ENCODE data around the gene ZBTB7C.

The ZBTB7C gene

DNA sequence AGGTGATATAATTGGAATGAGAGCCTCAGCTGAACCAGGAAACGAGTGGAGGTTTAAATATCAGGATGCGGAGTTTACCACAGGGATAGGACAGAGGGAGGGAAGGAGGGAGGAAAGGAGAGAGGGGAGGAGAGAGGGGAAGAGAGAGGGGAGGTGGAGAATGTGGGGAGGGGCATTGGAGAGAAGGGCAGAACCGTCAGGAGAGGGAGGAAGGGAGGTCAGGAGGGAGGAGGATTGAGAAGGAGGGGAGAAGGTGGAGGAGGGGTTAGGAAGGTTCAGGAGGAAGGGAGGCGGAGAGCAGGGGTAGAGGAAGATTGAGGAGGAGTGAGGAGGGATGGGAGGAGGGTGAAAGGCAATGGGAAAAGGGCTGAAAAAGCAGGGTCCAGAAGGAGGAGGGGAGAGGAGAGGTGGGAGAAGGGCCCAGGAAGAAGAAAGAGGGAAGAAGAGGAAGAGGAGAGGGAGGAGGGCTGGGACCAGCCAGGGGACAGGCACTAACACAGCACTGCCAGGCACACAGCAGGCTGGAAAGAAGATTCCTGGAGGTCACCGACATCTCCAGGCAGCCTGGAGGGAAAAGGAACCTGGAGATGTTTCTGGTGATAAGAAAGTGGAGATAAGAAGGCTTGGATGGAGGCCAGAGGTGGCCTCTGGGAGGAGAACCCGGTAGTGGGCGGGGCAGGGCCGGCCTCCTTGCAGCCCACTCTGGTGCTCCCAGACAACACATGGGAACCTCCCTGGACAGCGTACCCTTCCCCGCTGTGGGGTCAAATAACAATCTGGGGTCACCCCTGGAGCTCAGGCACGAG, 302.0 kb downstream of the ZBTB7C start:
- no peak for DNase-seq

DNA sequence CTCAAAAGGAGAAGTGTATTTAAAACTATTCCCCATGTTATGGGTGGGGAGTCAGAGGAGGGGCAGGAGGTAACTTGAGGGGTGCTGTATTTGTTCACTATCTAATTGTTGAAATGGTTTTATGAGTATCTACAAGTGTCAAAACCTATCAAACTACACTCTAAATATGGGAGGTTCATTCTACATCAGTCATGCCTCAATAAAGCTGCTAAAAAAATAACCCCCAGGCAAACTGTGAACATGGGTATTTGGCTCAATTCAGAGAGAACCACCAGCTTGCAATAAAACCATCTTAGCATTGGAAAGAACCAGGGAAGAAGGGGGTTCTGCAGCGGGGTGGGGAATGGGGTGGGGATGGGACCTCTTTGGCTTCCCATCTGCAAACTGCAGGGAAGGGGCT, 302.7 kb downstream of the ZBTB7C start:
- no peak for DNase-seq

DNA sequence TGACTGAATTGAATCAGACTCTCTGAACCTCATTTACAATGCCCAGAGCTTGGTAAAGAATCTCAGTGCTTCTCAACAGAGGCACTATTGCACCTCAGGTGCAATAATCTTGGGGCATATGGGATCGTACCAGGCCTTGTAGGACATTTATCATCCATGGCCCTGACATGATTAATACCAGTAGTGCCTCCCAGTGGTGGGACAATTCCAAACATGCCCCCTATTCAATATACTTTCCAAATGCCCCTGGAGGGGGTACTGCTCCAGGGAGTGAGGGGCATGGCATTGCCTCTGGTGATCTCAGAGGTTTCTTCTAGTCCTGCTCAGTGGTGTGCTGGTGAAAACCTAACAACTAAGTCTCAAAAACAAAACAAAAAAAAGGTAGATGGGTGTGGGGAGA, 303.9 kb downstream of the ZBTB7C start:
- no peak for DNase-seq

DNA sequence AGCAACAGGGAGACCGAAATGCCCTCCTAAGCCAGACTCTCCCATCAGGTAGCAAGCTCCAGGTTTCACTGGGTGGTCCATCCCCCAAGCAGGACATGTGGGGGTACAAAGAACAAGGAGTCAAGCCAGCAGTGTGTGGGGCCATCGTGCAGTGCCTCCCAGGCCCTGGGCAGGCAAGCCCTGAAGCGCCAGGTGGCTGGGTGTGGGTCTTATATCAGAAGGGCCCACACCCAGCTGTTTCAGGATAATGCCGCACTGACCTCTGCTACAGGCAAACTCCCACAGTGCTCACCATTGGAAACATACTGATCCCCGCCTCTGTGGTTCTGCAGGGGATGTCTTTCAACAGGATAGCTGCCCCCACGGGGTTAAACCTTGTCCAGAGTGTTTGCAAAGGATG, 304.5 kb downstream of the ZBTB7C start:
- no peak for DNase-seq

DNA sequence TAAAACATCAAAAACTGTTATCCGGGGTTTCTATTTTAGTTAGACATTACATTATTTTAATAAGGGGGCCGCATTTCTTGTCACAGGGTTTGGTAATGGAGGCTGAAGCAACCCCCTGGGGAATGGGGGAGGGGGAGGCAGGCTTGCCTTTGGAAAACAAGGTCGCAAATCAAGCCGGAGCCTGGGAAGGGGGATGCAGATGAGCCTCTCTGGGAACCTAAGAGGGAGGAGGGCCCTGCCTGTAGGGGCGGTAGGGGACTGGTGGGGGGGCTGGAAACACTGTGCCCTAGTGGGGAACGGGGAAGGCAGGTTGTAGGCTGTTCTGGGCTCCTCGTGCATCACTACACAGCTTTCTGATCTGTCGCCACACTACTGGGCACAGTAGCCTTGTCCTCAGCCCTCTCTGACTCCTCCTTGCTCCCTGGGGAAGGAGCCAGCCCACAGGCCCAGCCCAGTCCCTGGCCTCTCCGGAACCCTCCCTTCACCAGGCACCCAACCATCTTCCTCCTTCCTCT, 308.5 kb downstream of the ZBTB7C start:
- no peak for DNase-seq

DNA sequence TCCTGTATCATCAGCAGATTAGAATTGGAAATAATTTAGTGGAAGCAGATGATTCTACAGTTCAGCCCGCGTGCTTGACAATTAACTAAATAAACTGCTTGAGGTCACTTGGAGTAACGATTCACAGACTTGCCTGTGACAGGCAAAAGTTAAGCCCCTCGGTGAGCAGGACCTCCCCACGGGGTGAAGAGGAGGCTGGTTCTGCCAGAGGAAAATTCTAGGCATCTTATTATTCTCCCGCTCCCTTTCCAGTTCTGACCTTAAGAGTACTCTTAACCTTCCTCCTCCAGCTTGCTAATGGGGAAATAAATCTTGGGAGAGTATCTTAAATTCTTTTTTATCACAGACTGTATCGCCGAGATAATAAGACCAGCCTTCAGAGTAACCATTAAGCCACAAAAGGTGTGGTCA, 309.0 kb downstream of the ZBTB7C start:
- no peak for DNase-seq

DNA sequence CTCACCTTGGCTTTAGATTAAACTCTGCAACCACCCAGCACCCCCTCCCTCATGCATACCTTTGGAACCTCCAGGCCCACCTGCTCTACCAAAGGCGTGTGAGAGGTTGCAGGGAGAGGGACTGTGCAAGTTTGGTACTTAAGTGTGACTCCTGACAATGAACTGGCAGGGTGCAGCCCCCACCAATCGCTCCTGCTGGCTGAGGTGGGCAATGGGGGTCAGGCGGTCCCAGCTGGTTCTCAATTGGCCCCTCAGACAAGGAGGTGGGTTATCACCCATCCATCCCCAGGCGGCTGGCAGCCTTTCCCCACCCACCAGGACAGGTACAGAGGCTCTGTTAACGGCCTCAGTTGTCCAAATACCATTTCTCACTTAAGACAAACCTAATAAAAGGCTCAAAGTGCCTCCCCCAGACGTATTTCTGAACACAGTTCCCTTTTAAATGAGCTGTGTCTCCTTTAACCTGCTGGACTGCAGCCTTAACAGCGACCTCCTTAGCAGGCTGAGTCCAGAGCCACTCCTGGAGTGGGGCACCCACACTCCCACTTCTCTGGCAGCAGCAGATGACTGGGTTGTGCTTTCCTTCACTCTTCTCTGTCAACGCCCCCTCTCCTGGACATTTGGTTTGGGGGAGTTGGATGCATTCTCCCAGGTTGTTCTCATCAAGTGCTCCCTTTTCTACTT, 309.6 kb downstream of the ZBTB7C start:
- DNase-seq, result no peak

DNA sequence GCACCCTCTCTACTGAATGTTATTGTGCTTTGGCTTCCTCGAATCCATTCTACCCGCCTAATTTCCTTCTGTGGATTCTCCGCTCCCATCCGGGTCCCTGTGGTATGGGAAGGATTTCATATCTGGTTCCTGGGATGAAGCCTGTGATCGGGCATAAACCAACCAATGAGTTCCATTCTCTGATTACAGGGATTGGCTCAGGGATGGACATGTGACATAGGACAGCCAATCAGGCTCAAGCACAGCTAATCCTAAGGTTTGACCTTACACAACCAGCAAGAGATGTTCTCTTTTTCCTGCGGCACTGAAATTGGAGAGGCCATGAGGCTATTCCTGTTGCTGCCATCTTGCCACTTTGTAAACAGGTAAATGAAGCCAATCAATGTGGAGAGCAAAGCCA, 310.6 kb downstream of the ZBTB7C start:
- no peak for DNase-seq

DNA sequence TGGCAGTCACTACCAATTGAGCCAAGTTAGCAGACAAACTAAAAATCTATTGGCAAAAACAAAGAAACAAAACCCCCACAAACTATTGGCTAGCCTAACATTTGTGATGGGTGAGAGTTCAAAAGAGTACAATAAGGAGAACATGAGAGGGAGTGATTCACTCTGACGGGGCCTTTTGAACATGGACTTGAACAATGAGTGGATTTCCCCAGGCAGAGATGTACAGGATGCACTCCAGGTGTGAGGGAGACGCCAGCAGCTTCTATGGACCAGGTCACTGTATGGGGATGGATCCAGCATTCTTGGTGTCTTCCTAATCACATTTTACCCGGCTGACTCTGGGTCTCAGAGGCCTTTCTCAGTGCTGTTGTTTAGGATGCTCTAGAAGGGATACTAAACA, 311.2 kb downstream of the ZBTB7C start:
- no peak for DNase-seq

DNA sequence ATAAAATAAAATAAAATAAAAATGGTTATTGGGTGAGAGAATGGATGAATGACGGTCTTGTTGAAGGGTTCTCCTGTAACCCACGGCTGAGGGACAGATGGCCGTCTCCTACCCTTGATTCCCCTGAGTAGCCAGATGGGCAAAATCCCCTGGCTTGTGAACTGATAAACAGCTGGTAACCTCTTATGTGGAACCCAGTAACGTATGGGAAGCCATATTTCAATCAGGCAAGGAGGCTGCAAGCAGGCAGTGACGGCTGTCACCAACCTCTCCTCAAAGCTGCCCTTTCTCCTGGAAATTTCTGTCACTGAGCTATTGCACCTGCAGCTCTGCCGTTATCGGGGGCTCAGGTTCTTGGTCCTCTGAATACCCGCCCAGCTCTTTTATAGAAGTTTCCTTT, 313.5 kb downstream of the ZBTB7C start:
- DNase-seq, result no peak

DNA sequence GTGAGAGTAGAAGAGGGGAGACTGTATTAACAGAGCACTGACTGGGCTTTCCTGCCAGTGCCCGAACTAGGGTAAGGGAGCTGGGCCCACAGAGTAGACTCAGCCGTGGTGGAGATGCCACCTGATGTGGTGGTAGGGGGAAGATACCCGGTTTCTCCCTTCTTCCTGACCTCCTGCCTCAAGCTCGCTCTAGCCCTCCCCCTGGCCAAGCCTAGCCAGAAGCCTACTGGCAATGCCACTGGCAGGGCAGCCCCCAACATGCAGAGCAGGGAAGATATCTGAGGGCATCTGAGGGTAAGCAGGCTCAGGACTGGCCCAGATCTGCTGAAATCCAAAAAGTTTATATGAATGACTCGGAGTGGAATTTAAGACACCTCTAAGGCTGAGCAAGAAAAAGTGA, 316.1 kb downstream of the ZBTB7C start:
- no peak for DNase-seq

DNA sequence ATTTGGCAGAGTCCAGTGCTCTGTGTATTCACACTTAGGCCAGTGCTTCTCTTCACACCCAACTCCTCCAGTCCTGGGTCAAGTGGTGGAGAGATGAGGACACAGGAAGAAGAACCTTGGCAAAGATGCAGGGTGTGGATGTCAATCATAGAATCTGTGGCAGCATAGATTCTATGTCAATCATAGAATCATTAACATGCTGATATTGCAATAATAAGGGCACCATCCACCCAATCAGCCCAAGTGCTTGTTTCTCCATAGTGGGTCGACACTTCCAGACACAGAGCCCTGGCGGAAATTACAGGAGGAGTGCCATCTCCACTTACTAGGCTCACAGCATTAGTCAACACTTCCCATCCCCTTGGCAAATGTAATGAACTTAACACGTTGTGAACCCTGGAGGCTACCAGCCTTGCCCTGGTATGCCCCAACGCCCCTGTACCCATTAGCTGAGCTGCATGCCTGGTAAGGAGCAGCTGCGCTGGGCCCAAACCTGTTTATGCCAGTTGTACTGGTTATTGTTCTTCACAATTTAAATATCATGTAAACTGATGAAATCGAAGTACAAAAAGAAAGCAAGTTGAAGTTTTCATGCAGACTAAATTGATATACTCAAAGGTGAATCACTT, 317.2 kb downstream of the ZBTB7C start:
- DNase-seq, result no peak

DNA sequence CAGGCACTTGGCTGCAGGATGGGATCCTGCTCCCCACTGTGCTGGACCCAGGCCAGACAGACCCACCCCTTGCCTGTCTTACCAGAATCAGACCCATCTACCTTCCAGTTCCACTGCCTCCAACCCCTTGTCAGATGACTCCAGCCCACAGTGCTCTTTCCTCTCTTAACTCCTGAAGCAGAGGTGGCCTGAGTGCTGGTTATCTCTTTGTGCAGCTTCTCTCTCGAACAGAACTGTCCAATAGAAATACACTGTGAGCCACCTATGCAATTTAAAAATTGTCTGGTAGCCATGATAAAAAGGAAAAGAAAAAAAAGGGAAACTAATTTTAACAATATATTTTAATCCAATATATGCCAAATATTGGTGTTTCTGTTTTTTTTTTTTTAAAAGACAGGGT, 318.5 kb downstream of the ZBTB7C start:
- DNase-seq, result no peak

DNA sequence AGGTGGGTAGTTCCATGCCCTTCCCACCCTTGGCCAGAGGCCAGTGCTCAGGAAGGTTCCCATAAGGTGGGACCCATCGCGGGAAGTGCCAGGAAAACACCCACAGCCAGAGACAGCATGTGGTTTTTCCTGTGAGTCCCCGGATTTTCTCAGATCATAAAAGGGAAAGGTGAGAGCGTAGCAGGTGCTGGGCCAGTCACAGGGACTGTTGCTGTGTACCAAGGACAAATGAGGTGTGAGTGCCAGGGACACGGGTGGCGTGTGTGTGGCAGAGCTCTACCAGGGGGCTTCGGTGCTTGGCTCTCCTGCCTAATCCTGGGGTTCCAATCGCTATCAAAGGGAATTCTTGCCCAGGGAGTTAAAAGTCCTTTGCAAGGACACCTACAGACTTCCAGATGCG, 319.2 kb downstream of the ZBTB7C start:
- no peak for DNase-seq

DNA sequence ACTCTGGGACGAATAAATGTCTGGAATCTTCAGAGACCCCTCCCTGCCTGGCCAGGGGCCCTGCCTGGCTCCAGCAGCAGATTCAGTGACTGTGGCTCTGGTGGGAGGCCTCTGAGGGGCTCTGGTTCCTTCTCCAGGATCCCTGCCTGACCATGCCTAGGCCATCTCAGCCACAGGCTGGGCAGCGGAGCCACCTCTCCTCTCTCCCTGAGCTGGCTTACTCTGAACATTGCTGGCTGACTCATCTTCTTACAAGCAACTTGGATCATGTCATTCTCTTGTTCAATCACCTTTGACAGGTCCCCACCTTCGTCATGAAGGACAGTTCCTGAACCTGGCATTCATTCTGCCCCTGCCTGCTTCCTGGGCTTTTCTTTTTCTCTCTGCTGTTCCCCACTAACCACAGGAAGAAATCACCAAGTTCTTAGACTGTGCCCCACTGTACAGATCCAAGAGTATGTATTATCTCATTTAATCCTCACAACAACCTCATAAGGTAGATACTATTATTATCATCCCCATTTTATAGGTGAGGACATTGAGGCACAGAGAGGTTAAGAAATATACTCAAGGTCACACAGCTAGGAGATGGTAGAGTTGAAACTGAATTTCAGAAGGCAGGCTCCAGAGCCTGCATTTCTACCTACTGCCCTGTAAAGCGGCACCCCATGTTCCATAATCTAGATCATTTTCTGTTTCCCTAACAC, 323.2 kb downstream of the ZBTB7C start:
- no peak for DNase-seq

DNA sequence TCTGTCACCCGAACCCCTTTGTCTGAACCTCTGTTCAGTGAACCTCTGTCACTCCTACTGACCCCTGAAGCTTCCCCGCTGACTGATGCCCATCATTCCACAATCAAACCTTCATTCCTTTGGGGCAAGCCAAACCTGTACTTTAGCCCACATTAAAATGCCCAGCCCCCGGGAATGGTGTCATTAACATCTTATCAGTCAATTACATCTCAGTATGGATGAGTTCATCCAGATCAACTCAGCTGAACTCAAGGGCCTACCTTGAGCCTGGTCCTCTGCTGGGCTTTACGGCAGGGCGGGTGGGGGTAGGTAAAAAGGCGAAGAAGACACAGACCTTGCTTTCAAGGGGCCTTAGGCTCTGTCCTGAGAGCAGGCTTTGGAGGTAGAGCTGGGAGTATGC, 324.3 kb downstream of the ZBTB7C start:
- no peak for DNase-seq

DNA sequence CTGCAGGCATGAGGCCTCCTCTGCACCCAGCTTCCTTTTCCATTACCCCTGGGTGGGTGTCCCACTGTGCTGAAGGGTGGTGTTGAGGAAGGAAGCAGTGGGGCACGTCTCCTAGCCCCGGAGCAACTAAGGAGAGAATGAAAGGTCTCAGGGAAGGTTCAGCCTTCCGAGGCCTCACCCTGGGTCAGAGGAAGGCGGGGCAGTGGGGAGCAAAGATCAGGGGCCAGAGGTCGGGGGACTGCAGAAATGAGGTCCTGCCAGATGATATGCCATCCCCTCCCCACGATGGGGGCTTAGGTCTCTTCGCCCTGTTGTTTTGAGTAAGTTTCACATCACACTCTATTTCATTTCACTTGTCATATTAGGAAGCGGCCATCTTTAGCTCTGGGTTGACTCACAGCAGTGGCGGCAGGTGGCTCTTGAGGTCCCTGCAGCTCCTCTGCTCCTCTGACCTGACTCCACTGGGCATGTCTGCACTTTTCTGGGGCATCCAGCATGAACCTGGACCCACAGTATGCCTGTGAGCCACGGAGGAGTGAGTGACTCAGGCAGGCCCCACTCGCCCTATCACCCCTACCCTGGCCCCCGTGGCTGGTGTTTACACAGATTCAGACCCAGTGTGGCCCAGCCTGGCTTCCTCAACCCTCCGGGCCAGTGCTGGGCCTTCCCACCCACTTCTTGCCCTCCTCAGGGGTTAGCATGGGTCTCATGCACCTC, 325.0 kb downstream of the ZBTB7C start:
- no peak for DNase-seq

DNA sequence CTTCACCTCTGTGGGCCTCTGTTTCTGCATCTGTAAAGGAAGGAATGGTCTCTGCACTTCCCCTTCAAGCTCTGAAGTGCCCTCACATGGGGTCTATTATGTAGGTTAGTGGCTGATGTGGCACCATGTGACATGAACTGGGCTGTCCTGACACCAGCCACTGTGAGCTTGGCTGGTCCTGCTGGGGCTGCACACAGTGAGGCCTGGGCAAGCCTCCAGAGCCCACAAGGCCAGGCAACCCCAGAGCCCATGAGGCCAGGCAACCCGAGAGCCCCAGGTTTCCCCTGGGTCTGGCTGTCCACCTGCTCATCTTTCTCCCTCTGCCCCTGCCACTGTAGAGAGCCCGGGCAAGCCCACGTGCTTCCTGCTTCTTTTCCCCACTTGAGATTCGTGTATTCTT, 328.6 kb downstream of the ZBTB7C start:
- no peak for DNase-seq

DNA sequence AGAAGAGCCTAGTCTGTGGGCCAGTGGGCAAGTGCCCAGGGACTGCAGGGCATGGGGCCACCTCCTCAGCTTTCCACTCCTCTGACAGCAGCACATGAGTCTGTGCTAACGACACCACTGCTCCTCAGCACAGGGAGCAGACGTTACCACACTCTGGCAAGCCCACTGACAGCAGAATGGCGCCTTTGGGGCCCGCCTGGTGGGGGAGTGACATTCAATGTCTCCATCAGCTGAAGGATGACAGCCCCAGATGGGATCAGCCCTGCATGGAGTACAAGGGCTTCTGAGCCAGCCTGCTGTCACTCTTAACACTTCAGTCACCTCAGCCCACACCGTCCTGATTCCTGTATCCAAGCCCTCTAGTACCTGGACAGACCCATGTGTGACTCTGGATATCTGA, 329.3 kb downstream of the ZBTB7C start:
- no peak for DNase-seq

DNA sequence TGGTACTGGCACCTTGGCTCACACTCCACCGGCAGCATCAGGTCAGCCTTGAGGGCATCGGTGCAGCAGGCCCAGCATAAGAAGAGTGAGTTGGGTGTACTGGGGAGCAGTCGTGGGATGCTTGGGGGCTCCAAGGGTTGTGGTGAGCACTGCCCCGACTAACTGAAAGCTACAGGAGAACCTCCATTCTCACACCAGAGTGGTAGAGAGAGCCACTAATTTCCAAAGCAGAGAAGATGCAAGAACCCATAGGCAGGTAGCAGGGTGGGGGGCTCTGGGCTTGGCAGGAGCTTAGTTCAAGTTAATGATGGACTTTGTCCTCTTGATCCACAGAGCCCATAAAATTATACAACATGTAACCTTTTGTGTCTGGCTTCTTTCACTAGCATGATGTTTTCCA, 330.7 kb downstream of the ZBTB7C start:
- no peak for DNase-seq

DNA sequence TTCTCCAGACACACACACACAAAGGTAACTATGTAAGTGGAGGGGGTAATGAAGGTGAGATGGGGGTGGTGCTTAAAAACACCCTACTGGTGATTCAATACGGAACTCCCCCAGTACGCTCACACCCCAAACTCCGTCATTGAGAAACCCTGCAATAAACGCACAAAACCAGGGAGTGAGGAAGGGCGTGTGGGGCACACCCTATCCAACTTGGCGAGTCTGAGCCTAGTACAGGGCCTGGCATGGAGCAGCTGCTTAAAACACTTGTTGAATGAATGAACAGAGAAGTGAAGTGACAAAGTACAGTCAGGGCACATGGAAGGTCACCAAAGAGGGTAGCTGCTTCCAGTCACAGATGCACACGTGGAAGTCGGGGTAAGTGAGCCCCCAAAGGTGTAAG, 331.9 kb downstream of the ZBTB7C start:
- DNase-seq, result no peak

DNA sequence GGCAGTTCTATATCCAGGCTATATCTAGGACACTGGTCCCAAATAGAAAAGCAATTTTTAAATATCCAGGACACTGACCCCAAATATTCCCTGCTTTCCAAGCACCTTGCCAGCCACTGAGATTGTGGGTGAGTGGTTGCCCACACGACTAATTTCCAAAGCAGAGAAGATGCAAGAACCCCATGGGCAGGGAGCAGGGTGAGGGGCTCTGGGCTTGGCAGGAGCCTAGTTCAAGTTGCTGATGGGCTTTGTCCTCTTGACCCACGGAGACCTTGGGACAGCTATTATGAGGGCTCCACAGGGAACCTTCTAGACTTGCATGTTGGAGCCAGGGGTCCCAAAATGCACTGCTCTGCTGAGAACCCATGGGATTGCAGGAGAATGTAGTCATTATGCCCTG, 332.7 kb downstream of the ZBTB7C start:
- DNase-seq, result no peak

DNA sequence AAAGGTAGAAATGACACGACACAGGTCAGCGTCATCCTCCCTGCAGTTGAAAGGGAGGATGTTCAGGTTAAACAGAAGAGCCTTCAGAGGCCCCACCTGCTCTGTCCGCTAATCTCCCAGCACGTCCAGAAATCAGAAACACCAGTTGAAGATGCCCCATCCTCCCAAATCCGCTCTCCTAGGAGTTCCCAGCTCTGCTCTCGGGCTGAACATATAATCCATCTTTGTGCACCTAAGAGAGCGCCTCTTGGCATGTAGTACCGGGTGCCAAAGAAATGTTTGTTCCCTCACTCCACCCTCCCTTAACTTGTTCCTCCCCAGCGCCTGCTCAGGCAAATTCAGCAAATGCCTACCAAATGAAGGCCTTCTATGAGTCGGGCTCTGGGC, 333.5 kb downstream of the ZBTB7C start:
- no peak for DNase-seq
